ENCODE measurements around the gene MAST1.

The MAST1 gene

GRCh38 chr19:12801466-12802266 is 36.6 kb upstream of the MAST1 start, which contains the start of the genes PRDX2 and THSD8 (continued):
- TF ChIP-seq HOXD13 (CRISPR knock-in tag; IDR thresholded peaks at IDR 0.05; ENCODE audit: borderline replicate concordance) (peak; percentile 18; the same call in 1 of the 2 replicates), ZNF791 (tag by site-specific recombination; IDR thresholded peaks at IDR 0.05) (no peak), ZNF548 (tag by site-specific recombination; IDR thresholded peaks at IDR 0.05) (no peak), PRDM6 (tag by site-specific recombination; IDR thresholded peaks at IDR 0.05) (no peak), GLIS2 (tag by site-specific recombination; IDR thresholded peaks at IDR 0.05) (peak; percentile 62), WT1 (tag by site-specific recombination; IDR thresholded peaks at IDR 0.05) (no peak), ZNF449 (tag by site-specific recombination; IDR thresholded peaks at IDR 0.05) (no peak), ZNF558 (tag by site-specific recombination; IDR thresholded peaks at IDR 0.05) (no peak), ZNF555 (tag by site-specific recombination; conservative IDR thresholded peaks at IDR 0.05) (no peak), ZSCAN4 (tag by site-specific recombination; IDR thresholded peaks at IDR 0.05) (no peak), ZSCAN18 (tag by site-specific recombination; IDR thresholded peaks at IDR 0.05) (0 out of 2 replicates have a peak, but pooled peaks have one; percentile 37), ZBTB49 (tag by site-specific recombination; IDR thresholded peaks at IDR 0.05; ENCODE audit: low read depth) (no peak), ZNF571 (tag by site-specific recombination; IDR thresholded peaks at IDR 0.05) (no peak), HOXC10 (CRISPR knock-in tag; IDR thresholded peaks at IDR 0.05) (no peak), ELK4 (IDR thresholded peaks at IDR 0.05; ENCODE audit: borderline replicate concordance, low read depth, low read length) (no peak), ZNF623 (tag by site-specific recombination; IDR thresholded peaks at IDR 0.05) (no peak), ZNF146 (tag by site-specific recombination; IDR thresholded peaks at IDR 0.05) (no peak), ZNF18 (tag by site-specific recombination; IDR thresholded peaks at IDR 0.05) (peak; percentile 57; the same call in 1 of the 2 replicates), ZBTB8A (tag by site-specific recombination; IDR thresholded peaks at IDR 0.05) (peak; percentile 87), ZNF214 (tag by site-specific recombination; IDR thresholded peaks at IDR 0.05; ENCODE audit: borderline replicate concordance) (no peak), ZNF768 (tag by site-specific recombination; IDR thresholded peaks at IDR 0.05) (no peak), ZNF501 (tag by site-specific recombination; IDR thresholded peaks at IDR 0.05) (peak; percentile 93), ZNF704 (tag by site-specific recombination; IDR thresholded peaks at IDR 0.05) (no peak), SP3 (tag by site-specific recombination; IDR thresholded peaks at IDR 0.05) (no peak), ZNF658 (tag by site-specific recombination; IDR thresholded peaks at IDR 0.05) (no peak), OSR2 (tag by site-specific recombination; IDR thresholded peaks at IDR 0.05) (0 out of 2 replicates have a peak, but pooled peaks have one; percentile 31)
